Amniotic stem cell (primary cell): Measurements from ENCODE around the gene GPR37L1.
"Not testable (repeated sequence)": the region's sequence is repeated elsewhere in the genome, so short reads cannot be mapped to it uniquely, and the experiment has no call there.

Source experiments
- DNase-seq: peaks from one replicate; lab custom pipeline; 2025; lab: John Stamatoyannopoulos, UW

The GPR37L1 gene

DNA sequence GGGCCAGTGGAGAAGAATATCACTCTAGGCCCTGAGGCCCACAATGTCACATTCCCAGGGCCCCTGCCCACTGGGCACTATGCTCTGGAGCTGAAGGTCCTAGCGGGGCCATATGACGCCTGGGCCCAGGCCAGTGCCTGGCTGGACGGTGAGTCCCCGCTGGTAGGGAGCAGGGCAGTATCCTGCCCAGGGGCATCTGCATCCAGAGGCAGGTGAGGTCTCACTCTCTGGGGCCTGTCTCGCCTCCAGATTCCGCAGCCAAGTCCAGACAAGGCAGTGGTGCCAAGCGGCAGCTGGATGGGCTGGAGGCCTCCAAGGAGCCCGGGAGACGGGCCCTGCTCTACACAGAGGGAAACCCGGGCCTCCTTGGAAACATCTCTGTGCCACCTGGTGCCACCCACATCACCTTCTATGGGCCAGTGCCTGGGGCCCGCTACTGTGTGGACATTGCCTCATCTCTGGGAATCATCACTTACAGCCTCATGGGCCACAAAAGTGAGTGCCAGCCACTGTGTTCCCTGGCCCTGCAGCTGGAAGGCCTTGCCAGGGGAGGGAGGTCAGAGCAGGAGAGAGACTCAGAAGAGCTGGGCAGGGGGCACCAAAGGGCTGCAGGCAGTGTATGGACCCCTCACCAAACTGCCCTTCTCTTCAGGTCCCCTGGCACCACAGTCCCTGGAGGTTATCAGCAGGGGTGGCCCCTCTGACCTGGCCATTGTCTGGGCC lies 48.7 kb downstream of the GPR37L1 start:
- no peak for DNase-seq

- no peak for DNase-seq
Measured at GRCh38 chr1:202172015-202172355, 49.3 kb downstream of the GPR37L1 start.

DNA sequence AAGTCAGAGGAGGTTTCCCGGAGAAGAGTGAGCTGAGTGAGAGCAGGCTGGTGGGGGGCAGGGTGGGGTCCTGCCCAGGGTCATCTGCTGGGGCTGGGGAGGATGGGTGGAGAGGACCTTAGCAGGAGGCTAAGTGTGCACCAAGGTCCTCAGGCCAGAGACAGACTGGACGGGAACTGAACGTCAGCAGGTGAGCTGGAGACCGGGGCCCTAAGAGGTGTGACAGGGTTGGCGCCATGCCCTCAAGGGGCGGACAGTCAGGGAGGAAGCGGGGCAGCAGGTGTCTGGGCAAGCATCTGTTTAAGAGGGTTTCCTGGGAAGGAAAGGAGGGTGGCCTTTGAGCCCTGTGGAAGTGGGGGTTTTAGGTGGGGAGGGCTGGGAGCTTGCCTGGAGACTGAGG lies 51.3 kb downstream of the GPR37L1 start:
- DNase-seq = no peak

GRCh38 chr1:202176949-202177927 lies 54.5 kb downstream of the GPR37L1 start:
- no peak for DNase-seq

DNA sequence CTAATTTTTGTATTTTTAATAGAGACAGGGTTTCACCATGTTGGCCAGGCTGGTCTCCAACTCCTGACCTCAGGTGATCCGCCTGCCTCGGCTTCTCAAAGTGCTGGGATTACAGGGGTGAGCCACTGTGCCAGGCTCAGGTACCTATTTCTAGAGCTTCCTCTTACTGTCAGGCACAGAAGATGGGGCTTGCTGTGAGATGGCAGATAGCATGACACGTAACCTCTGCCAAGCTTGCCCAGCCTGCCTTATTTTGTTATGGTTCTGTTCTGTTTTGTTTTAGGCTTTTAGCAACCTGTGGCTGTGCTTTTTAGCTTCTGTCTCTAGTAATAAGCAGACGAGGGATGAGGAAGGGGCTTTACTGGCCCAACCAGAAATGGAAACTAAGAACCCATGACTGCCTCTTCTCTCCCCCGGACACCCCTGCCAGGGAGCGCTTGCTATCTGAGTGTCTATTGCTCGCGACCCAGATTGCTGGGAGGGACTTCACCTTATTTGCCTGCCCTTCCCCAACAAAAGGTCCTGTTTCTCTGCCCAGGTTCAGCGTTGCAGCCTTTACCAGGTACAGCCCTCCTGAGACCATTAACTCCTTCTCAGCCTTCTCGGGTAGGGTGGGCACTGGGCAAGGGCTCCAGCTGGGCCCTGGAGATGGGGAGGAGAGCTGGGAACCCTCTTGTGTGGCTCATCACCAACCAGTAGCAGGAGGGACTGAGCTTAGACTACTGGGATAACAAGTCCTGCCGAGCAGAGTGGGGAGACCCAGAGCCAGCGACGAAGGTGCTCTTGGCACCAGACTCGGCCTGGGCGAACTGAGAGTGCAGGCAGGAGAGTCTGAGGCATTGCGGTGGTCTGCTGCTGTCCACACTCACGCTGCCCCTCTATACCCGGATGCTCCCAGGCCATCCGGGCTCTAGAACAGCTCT lies 57.4 kb downstream of the GPR37L1 start:
- DNase-seq = no peak

DNA sequence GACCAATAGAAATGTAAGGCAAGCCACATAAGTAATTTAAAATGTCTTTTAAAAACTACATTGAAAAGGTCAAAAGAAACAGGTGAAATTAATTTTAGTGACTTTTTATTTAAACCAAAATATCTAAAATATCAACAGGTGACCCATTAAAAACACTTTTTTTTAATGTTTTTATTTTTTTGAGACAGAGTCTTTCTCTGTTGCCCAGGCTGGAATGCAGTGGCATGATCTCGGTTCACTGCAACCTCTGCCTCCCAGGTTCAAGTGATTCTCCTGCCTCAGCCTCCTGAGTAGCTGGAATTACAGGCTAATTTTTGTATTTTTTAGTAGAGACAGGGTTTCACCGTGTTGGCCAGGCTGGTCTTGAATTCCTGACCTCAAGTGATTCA lies 58.0 kb downstream of the GPR37L1 start:
- not testable (repeated sequence) for DNase-seq

GRCh38 chr1:202181586-202181985 lies 58.9 kb downstream of the GPR37L1 start:
- no peak for DNase-seq

- no peak for DNase-seq
Measured at GRCh38 chr1:202182040-202182877, 59.5 kb downstream of the GPR37L1 start.
